Natural killer cell (primary cell): ENCODE data around the gene ULK4. TPM values are rescaled to one million over a fixed set of nuclear protein-coding genes. Genes with fewer than 3 reads are reported as not detected.

Source experiments
- ATAC-seq, 3 donors: fragments of 150-1000 bp in 2 of 3; fragments of 200-7000 bp in 1 of 3; cut with Tn5 transposase; 1 replicate in 1 of 3; 2 replicates in 2 of 3; pipeline ENCODE4 v1.10.0; 2021; ENCODE audit warnings: mild to moderate bottlenecking in 2 of 3, moderate library complexity in 2 of 3
- DNase-seq, 2 donors: peaks; one replicate each; pipeline versions ENCODE4 v3.0.0 to v3.0.0-alpha.2; 2013 to 2021; ENCODE audit warnings: mixed read lengths in 1 of 2
- H3K27ac ChIP-seq: one replicate; pipeline ENCODE4 v1.5.1; 2013; ENCODE audit warnings: mild to moderate bottlenecking, low read length
- H3K27me3 ChIP-seq: one replicate; pipeline ENCODE4 v1.6.1; 2013; ENCODE audit warnings: low read length; ENCODE audit not compliant: control insufficient read depth, insufficient read depth
- H3K36me3 ChIP-seq: one replicate; pipeline ENCODE4 v1.6.1; 2013; ENCODE audit warnings: low read length; ENCODE audit not compliant: control insufficient read depth, insufficient read depth
- H3K4me1 ChIP-seq: one replicate; pipeline ENCODE4 v1.6.1; 2013; ENCODE audit warnings: low read length; ENCODE audit not compliant: control insufficient read depth, insufficient read depth
- H3K4me3 ChIP-seq: one replicate; pipeline ENCODE4 v1.5.1; 2013; ENCODE audit warnings: low read length
- H3K9me3 ChIP-seq: one replicate; pipeline ENCODE4 v1.6.1; 2013; ENCODE audit warnings: low read length; ENCODE audit not compliant: control insufficient read depth, insufficient read depth
- H3K27ac Mint-ChIP-seq, 2 donors: one replicate each; pipeline ENCODE4 v1.8.0; 2022; ENCODE audit warnings: mild to moderate bottlenecking in 2 of 2, mixed read lengths in 2 of 2, moderate library complexity in 1 of 2
- H3K27me3 Mint-ChIP-seq, 2 donors: one replicate each; pipeline ENCODE4 v1.8.0; 2022; ENCODE audit warnings: low read depth in 2 of 2, mixed read lengths in 2 of 2
- H3K36me3 Mint-ChIP-seq: one replicate; pipeline ENCODE4 v1.8.0; 2022; ENCODE audit warnings: mixed read lengths
- H3K4me1 Mint-ChIP-seq, 2 donors: one replicate each; pipeline ENCODE4 v1.8.0; 2022; ENCODE audit warnings: mixed read lengths in 2 of 2
- H3K4me3 Mint-ChIP-seq: one replicate; pipeline ENCODE4 v1.8.0; 2022; ENCODE audit warnings: mild to moderate bottlenecking, moderate library complexity, mixed read lengths
- H3K9me3 Mint-ChIP-seq, 2 donors: one replicate each; pipeline ENCODE4 v1.8.0; 2022; ENCODE audit warnings: mixed read lengths in 2 of 2
- WGBS: methylation state at CpG from one replicate; pipeline ENCODE4 v1.1.7; 2013; ENCODE audit warnings: missing lambda C conversion rate; ENCODE audit not compliant: insufficient coverage; 5-methylcytosine and 5-hydroxymethylcytosine counted together
- intact Hi-C: fragments of 100-400 bp; cut with micrococcal nuclease; formaldehyde crosslinking; loops from one replicate; pipeline ENCODE4 v1.14.2; 2022
- total RNA-seq, 4 donors: library from RNA; stranded (reverse); fragments of 120-200 nt in 1 of 4; gene quantifications; one replicate each; pipeline versions ENCODE4 v1.2.3 to v1.2.4, GENCODE V29; 2013 to 2022
- TF ChIP-seq, protein P1 (sequence below): fragments of 200-600 bp; IDR thresholded peaks from one replicate; pipeline ENCODE4 v1.8.0; 2022; ENCODE audit warnings: antibody characterized with exemption

ULK4 gene
- total RNA-seq, 3 donors from 2014 or later (not counting 1 experiment from before 2014, with no cell fraction given) = 19.2 to 25.7 (median 21.2) TPM

GRCh38 chr3:41207355-41207754 lies 754.5 kb downstream of the ULK4 start:
- 70% methylated on average over 1 of the region's 1 CpG for WGBS
- H3K4me3 ChIP-seq = no peak overlapping the region

GRCh38 chr3:41205591-41205990 lies 756.3 kb downstream of the ULK4 start:
- ATAC-seq (no peak), DNase-seq (no peak)
- Mint-ChIP-seq H3K27me3 (no peaks in the 10 kb centered on the region), H3K36me3 (no peaks in the 10 kb centered on the region), H3K4me1 (peaks cover 86 to 87% of the 10 kb centered on the region in 2 donors), H3K4me3 (no peak overlapping the region), H3K9me3 (no peaks in the 10 kb centered on the region), H3K27ac (peak overlapping the region in 1 of 2 donors; percentile 57)
- intact Hi-C loops = no loop called here
- Histone ChIP-seq H3K27me3 (no peaks in the 10 kb centered on the region), H3K4me3 (no peak overlapping the region), H3K27ac (no peak overlapping the region), H3K36me3 (no peaks in the 10 kb centered on the region), H3K9me3 (no peaks in the 10 kb centered on the region), H3K4me1 (peaks cover 8% of the 10 kb centered on the region)
- TF ChIP-seq, protein P1, sequence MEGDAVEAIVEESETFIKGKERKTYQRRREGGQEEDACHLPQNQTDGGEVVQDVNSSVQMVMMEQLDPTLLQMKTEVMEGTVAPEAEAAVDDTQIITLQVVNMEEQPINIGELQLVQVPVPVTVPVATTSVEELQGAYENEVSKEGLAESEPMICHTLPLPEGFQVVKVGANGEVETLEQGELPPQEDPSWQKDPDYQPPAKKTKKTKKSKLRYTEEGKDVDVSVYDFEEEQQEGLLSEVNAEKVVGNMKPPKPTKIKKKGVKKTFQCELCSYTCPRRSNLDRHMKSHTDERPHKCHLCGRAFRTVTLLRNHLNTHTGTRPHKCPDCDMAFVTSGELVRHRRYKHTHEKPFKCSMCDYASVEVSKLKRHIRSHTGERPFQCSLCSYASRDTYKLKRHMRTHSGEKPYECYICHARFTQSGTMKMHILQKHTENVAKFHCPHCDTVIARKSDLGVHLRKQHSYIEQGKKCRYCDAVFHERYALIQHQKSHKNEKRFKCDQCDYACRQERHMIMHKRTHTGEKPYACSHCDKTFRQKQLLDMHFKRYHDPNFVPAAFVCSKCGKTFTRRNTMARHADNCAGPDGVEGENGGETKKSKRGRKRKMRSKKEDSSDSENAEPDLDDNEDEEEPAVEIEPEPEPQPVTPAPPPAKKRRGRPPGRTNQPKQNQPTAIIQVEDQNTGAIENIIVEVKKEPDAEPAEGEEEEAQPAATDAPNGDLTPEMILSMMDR = no peak
- WGBS = 85% methylated on average over 7 of the region's 9 CpGs

More at GRCh38 chr3:41207355-41207754, 754.5 kb downstream of the ULK4 start:
- intact Hi-C loops = no loop called here
- ATAC-seq = peak in 1 of 3 donors; percentile 38
- no peak for DNase-seq
- Mint-ChIP-seq H3K27ac (peak overlapping the region; percentile 0 to 47), H3K4me3 (peak overlapping the region; percentile 52), H3K9me3 (no peaks in the 10 kb centered on the region), H3K27me3 (no peaks in the 10 kb centered on the region), H3K4me1 (peaks cover 83% of the 10 kb centered on the region in 2 donors), H3K36me3 (no peaks in the 10 kb centered on the region)
- peaks cover 5% of the 10 kb centered on the region for H3K4me1 ChIP-seq
- H3K27ac ChIP-seq = no peak overlapping the region
- H3K9me3 ChIP-seq = no peaks in the 10 kb centered on the region
- H3K36me3 ChIP-seq = no peaks in the 10 kb centered on the region
- TF ChIP-seq, protein P1 = no peak
- H3K27me3 ChIP-seq = no peaks in the 10 kb centered on the region

GRCh38 chr3:41204369-41204768 lies 757.5 kb downstream of the ULK4 start:
- Mint-ChIP-seq H3K9me3 (no peaks in the 10 kb centered on the region), H3K27ac (peak overlapping the region in 1 of 2 donors; percentile 87), H3K27me3 (no peaks in the 10 kb centered on the region), H3K4me1 (peaks cover 89 to 91% of the 10 kb centered on the region in 2 donors), H3K4me3 (peak overlapping the region; percentile 67), H3K36me3 (no peaks in the 10 kb centered on the region)
- ATAC-seq (no peak), DNase-seq (no peak)
- TF ChIP-seq, protein P1 = no peak
- H3K27ac ChIP-seq = no peak overlapping the region
- peaks cover 8% of the 10 kb centered on the region for H3K4me1 ChIP-seq
- H3K36me3 ChIP-seq = no peaks in the 10 kb centered on the region
- no peaks in the 10 kb centered on the region for H3K27me3 ChIP-seq
- 86% methylated on average over 1 of the region's 1 CpG for WGBS
- no peak overlapping the region for H3K4me3 ChIP-seq
- H3K9me3 ChIP-seq = no peaks in the 10 kb centered on the region
- intact Hi-C loops = no loop called here

GRCh38 chr3:41202834-41203345 lies 759.0 kb downstream of the ULK4 start:
- no peak overlapping the region for H3K27ac ChIP-seq
- no peaks in the 10 kb centered on the region for H3K36me3 ChIP-seq
- TF ChIP-seq, protein P1 = no peak
- peaks cover 12% of the 10 kb centered on the region for H3K4me1 ChIP-seq
- Mint-ChIP-seq H3K9me3 (no peaks in the 10 kb centered on the region), H3K36me3 (no peaks in the 10 kb centered on the region), H3K27me3 (no peaks in the 10 kb centered on the region), H3K4me3 (peak overlapping the region; percentile 95), H3K4me1 (peaks cover 76 to 81% of the 10 kb centered on the region in 2 donors), H3K27ac (peak overlapping the region; percentile 70 to 87)
- ATAC-seq = no peak
- H3K9me3 ChIP-seq = no peaks in the 10 kb centered on the region
- intact Hi-C loops = no loop called here
- no peaks in the 10 kb centered on the region for H3K27me3 ChIP-seq
- H3K4me3 ChIP-seq = no peak overlapping the region
- DNase-seq = peak in 1 of 2 donors; percentile 33
